NCI-H2081 (cell line): ENCODE measurements around the gene SUV39H1.
"Not testable (repeated sequence)": the region's sequence is repeated elsewhere in the genome, so short reads cannot be mapped to it uniquely, and the experiment has no call there.

Experiments
- DNase-seq, 2 experiments: peaks; one replicate each; lab custom pipeline; 2025; lab: John Stamatoyannopoulos, UW

The SUV39H1 gene

DNA sequence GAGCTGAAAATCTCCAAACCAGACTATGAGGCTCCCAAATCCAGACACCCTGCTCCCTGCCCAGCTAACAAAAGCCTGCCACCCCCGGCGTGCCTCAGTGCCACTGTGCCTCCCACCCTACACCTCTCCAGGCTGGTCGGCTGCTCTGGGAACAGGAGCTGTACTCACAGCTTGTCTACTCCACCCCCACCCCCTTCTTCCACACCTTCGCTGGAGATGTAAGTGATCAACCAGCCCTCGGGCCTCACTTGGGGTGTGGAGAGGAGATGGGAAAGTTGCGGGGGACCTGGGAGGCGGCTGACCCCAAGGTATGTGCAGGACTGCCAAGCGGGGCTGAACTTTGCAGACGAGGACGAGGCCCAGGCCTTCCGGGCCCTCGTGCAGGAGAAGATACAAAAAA is 11.1 kb upstream of the SUV39H1 start:
- no peak for DNase-seq

DNA sequence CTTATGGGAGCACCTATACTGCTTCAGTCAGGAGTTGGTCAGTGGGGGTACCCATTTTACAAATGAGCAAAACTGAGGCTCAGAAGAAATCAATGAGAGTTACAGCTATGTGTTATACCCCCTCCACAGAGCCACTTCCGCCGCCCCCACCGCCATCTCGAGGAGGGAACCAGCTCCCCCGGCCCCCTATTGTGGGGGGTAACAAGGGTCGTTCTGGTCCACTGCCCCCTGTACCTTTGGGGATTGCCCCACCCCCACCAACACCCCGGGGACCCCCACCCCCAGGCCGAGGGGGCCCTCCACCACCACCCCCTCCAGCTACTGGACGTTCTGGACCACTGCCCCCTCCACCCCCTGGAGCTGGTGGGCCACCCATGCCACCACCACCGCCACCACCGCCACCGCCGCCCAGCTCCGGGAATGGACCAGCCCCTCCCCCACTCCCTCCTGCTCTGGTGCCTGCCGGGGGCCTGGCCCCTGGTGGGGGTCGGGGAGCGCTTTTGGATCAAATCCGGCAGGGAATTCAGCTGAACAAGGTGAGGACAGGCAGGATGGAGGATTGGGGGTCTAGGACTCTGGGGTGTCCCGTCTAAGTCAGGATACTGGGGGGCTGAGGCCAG is 7.9 kb upstream of the SUV39H1 start:
- DNase-seq: no peak

DNA sequence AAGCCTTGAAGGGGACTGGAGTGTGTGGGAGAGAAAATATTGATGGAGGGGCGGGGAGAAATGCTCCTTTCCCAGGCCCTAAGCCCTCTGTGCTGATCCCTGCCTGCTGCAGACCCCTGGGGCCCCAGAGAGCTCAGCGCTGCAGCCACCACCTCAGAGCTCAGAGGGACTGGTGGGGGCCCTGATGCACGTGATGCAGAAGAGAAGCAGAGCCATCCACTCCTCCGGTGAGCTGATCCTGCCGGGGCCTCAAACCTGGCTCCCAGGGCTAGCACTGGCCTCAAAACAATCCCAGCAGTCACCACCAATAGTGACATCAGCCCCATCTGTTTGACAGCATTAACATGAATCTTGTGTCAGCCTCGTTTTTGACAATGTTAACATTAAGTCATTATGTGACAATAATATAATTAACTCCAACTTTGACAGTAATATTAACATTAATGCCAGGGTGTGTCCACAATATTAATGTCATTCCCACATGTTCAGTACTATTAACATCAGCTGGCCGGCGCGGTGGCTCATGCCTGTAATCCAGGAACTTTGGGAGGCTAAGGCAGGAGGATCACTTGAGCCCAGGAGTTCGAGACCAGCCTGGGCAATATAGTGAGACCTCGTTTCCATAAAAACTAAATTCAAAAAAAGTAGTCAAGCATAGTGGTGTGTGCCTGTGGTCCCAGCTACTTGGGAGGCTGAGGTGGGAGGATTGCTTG is 7.2 kb upstream of the SUV39H1 start:
- DNase-seq: no peak

DNA sequence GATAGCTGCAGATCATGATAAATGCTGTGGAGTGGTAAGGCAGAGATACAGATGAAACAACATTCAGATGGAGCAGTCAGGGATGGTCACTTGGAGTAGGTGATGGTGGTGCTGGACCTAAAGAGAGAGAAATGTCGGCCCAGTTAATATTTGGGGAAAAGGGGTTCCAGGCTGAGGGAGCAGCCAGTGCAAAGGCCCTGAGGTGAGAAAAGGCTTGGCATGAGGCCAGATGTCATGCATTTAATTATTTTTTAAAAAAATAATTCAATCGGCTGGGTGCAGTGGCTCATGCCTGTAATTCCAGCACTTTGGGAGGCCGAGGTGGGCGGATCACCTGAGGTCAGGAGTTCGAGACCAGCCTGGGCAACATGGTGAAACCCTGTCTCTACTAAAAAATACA is 4.8 kb upstream of the SUV39H1 start:
- not testable (repeated sequence) for DNase-seq

DNA sequence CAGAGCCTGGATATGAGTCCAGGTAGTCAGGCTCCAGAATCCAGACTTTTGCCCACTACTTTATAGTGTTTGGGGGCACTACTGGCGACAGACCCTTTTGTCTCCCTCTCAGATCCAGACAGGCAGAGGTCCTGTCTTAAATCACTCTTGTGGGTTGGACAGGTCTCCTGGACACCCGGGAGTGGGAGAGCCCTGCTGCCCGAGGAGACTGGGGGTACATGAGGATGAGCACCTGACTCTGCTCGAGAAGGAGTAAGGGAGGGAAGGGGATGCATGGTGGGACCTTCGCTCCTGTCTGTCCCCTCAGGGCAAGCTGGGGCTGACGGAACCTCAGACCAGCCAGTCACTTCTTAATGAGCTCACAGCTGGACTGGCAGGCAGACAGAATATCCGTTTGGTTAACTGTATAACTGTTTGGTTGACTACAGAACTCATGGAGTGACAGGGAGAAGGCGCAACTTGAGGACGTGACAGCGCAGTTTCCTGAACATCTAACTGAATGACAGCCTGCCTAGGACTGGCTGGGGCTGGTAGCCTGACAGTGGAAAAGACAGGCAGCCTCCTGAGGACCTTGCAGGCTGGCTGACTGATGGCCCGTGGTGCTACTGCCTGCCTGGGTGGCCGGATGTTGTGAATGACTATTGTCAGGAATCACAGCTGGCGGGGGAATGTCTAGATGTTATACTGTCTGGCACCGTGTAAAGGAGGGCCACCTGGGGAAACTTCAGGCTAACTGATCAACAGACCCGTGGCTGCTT is 1.6 kb upstream of the SUV39H1 start:
- no peak for DNase-seq

DNA sequence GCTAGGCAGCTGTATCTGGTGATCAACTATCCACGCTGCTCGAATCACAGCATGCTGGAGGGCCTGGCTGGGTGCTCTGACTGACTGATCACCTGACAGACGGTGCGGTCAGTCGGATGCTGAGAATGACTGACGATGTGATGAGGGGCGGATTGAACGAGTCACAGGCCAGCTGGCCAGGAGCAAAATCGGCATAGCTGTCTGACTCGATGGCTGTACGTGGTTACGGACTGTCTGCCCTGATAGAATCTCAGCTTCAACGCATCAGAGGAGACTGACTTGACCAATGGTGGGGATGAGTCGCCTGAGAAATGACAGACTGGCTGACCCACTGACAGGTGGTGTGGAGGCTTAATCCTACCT is 1.0 kb upstream of the SUV39H1 start:
- no peak for DNase-seq

DNA sequence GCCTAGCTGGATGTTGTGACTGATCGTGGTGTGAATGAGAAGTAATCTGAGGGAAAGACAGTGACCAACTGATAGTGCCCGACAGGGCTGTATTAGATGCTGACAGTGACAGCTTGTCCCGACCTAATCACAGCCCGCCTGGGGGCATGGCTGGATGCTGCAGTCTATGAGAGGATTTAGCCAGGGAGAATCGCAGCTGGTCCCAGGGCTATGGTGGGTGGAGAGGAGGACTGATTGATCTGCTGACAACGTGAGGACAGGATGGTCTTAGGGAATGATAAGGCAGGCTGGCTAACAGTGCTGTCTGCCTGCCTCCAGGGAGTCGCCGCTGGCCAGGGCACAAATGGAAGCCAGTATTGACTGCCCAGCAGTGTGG is 621 bp upstream of the SUV39H1 start:
- DNase-seq: no peak

DNA sequence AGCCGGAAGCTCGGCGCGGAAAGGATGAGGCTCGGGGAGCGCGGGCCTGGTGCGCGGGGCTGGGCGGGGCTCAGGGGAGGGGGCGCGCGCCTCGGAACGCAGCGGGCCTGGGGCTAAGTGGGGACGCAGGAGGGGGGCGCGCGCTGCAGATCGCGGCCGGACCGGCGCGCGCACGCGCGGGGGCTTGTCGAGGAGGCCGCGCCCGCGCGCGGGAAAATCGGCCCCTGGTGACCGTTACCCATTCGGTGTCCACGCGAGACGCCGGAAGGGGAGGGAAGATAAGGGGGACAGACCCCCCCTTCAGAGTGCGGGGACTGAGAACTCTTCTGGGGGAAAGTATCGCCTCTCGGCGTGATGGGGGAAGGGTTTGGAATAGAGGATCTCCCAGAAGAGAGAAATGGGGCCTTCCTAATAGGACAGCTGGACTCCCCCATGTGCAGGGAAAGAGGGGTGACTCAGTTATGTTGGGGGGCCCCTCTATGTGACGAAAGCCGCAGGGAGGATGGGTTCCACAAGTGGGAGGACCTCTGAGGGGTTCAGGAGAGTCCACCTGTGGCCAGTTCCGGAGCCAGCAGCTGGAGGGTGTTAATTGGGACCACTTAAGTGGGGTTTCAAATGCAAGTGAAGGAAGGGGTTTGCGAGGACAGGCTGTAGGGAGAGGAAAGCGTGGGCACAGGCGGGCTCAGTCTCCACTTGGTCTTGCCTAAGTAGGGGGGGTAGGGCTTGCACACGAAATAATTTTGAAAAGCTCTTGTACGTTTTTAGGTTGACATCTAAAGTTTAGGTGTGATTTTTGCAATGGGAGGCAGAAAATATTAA is 584 bp downstream of the SUV39H1 start:
- peak; percentile 67 to 75 for DNase-seq

DNA sequence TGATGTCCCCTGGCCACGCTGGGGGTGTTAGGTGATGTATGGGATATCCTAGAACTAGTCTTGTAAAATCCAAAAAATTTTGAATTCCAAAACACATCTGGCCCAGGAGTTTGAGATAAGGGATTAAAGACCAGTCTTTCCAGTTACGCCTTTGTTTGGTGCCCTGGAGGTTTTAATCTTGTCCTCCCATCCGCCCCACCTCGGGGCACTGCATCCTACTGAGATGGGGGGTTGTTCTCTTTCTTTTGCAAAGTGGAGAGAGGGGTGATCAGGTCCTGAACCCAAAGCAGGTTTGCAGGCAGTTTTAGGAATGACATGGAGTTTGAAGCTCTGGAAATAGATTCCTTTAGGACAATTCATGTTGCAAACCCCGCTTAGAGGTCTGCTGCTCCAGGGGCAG is 1.8 kb downstream of the SUV39H1 start:
- DNase-seq: no peak

DNA sequence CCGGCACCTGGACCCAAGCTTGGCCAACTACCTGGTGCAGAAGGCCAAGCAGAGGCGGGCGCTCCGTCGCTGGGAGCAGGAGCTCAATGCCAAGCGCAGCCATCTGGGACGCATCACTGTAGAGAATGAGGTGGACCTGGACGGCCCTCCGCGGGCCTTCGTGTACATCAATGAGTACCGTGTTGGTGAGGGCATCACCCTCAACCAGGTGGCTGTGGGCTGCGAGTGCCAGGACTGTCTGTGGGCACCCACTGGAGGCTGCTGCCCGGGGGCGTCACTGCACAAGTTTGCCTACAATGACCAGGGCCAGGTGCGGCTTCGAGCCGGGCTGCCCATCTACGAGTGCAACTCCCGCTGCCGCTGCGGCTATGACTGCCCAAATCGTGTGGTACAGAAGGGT is 3.7 kb downstream of the SUV39H1 start:
- DNase-seq: no peak

DNA sequence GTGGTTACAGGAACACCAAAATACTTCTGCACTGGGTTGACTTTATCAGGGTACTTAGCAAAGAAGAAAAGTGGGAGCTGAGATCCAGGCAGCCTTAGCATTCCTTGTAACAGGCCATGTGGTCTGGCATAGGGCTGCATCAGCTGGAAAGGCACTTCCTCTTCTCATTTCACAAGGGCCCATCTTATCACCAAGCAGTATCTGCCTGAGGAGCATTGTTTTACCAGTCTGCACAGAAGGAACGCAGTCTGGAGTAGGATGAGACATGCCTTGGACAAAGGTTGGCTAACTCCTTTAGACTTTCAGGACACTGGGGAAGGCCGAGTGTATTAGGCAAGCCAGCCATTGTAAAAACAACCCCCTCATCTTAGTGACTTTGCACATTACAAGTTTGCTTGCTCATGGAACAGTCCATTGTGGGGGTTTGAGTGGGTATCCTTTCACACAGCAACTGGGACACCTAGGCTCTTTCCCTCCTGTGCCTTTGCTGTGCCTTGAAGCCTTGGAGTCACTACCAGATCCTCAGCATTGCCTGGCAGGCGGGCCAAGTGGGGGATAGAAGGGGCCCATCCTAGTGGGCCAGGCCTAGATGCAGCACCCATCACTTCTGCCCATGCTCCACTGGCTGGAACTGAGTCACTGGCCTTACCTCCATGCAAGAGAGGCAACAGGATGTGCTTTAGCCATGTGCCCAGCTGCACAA is 4.6 kb downstream of the SUV39H1 start:
- DNase-seq: no peak

DNA sequence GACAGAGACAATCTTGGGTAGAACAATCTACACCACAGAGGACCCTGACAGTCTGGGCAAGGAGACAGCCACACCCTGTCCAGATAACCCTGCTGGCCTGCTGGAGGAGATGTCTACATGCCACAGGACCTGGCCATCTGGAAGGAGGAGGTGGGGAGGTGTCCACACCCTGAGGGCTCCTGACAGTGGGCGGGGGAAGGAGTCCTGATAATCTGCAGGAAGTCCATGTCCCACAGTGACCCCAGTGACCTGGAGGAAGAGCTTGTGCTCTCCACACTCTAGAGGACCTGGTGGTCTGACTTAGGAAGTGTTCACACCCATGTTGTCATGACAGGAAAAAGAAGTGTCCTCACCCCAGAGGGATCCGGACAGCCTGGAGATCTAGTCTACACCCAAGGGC is 5.5 kb downstream of the SUV39H1 start:
- no peak for DNase-seq

DNA sequence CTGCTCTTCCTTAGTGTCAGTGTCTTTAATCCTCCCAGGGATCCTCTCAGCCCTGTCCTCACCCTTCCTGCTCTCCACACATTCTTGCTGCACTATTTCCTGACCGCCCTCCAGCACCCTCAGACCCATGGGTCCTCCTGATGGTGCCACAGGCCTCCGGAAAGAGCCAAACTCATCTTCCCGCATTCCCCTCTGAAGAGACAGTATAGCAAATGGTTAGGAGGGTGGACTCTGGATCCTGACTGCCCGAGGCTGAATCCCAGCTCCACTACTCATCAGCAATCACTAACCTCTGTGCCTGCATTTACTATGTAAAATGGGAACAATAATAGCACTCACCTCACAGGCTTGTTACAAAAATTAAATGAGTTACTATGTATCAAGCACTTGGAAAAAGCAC is 6.2 kb downstream of the SUV39H1 start:
- no peak for DNase-seq

DNA sequence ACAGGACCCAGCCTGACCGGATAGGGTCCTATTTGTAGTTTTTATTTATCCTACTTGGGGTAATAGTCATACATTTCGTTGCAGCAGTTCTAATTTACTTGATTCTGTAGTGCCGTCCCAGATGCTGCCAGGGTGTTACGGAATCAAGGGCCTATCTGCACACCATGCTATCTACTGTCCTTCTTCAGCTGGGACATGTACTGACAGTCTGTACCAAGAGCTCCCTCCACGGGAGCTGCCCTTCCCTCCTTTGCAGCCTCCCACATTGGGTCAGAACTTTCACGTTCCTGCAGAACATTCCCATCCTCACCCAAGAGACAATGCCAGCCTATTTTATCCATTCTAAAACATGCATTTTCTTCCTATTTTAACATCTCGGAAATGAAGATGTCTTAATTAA is 6.7 kb downstream of the SUV39H1 start:
- DNase-seq: no peak

DNA sequence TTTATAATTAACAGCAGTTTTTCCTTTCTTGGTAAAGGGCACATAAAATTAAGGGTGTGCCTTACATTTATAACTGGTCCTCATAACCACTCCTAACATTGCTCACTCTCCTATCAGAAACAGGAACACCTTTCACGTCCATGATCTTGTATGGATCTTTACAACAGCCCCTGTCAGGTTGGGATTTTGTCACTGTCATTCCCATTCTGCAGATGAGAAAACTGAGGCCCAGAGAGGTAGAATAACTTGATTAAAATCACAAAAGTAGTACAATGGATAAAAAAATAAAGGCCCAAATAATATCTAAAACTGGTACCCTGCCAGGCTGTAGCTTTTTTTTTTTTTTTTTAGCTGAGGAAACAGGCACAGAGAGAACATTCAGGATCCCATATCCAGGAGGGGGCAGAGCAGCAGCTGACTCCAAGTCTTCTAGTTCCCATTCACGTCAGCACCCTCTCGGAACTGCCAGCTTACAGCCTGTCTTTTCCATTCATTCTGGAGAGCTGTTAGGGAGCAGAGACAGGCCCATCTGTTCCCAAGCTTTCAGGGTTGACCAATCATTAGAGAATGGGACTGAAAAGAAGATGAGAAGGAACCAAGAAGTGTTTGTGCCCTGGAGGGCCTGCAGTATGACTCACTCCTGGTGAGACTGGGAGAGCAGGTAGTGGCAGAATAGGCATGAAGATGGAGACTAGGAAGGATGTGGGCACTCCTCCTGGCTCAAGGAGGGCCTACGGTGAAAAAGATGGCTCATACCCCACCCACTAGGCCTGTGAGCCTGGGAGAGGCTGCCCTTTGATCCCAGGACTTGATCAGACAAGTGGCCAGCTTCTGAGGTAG is 7.3 kb downstream of the SUV39H1 start:
- DNase-seq: no peak

DNA sequence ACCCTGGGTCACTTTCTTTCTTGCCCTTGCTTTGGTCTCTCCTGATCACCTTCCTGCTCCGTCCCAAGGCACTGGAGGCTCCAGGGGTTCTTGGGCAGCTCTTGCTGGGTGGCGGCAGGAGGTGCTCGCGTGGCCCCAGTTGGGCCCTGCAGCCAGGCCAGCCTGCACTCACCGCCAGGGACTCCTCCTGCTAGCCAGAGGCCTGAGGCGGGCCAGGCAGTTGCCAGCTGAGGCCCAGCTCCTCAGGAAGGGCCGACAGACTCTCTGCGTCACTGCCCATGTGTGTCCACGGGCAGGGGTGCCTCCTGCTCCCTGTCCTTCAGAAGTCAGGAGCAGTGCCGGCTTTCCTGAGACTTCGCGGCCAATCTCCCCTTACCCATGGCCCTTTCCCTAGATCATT is 9.3 kb downstream of the SUV39H1 start:
- no peak for DNase-seq

DNA sequence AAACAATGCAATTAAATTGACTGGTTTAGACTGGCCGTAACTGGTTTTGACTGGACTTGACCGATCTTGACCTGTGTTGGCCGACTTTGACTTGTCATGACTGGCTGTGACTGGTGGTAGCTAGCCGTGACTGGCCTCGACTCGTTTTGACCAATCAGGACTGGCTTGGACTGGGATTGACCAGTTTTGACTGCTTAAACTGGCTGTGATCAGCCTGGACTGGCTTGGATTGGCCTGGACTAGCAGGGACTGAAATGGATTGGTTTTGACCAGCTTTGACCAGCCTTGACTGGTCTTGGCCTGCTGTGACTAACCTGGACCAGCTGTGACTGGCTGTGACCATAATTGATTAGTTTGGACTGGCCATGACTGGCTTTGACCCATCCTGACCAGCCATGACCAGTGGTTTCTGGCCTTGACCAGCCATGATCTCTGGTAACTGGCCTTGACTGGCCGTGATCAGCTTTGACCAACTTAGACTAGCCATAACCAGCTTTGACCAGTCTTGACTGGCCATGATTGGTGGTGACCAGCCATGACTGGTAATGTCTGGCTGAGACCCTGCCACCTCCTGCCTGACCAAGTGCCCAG is 13.1 kb downstream of the SUV39H1 start:
- DNase-seq: no peak

DNA sequence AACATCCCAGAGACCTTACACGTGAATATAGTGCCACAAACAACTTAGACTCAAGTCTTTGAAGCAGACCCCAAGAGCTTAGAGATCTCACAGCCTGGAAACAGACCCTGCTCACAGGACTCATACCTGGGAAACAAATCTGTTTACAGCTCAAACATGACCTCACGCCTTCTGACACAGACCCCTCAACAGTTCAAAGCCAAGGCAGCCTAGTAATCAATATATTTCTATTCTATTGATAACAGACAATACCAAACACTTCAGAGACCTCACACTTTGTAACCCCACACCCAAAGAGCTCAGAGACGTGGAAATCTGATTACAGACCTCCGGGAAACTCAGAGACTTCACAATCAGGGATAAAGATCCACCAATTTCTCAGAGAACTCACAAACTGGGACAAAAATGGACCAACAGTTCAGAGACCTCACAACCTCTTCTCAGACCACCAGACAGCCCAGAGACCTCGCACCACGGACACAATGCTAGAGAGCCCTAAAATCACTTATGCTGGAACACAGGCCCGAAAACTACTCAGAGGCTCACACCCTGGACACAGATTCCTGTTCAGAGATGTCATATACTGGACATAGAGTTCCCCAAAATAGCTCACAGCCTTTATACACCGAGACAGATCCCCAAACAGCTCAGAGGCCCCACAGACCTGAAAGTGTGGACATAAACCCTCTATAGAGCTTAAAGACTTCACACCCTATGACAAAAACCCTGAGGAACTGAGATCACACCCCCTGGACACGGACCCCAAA is 14.8 kb downstream of the SUV39H1 start:
- no peak for DNase-seq

DNA sequence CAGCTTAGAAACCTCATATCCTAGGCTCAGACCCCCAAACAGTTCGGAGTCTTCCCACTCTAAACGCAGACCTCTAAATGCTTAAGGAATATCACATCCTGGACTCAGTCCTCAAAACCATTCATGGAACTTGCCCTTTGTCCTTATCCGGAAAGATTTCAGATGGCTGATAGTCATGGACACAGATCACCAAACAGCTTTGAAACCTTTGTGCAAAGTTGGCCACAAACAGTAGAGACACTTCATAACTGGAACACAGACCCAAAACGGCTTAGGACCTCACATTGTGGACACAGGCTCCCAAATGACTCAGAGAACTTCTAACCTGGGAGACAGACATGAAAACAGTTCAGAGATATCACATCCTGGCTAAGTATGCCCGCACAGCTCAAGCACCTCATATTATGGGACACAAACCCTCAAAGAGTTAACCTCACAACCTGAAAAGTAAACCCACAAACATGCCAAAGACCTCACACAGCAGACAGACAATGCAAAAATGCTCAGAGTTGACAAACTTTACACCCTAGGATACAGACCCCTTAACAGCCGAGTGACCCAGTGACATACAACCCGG is 15.5 kb downstream of the SUV39H1 start:
- no peak for DNase-seq

DNA sequence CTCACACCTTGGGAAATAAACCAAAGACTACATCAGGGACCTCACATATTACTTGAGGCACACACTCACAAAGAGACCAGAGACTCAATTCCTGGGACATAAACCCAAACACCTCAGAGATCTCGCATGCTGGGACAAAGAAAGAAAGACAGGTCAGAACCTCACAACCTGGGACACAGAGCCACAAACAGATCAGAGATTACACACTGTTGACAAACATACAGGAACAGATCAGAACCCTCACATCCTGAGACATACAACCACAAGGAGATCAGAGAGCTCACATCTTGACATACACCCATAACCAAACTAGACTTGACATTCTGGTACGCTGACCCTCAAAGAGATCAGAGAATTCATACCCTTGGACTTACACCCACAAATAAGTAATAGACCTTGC is 17.3 kb downstream of the SUV39H1 start:
- DNase-seq: no peak
